Measurements from ENCODE around the gene NRSN1. TPM values are rescaled to one million over a fixed set of nuclear protein-coding genes. Genes with fewer than 3 reads are reported as not detected.

The NRSN1 gene
- total RNA-seq, 1 donor from 2014 or later: not detected

Other genes starting within 250 kb of the NRSN1 start
- not detected for gene DCDC2, start 231.8 kb downstream of the NRSN1 start, total RNA-seq